Neural cell (in vitro differentiated cells): Measurements from ENCODE around the gene GHRH. TPM values are rescaled to one million over a fixed set of nuclear protein-coding genes. Genes with fewer than 3 reads are reported as not detected.

Experiments used
- H2AFZ ChIP-seq: fragments of 200-600, 300-800 bp; sonication (generic), shearing (Covaris generic); 2 replicates; pipeline ENCODE4 v1.6.0; 2014; ENCODE audit warnings: low read depth, mild to moderate bottlenecking, antibody characterized with exemption, low read length, moderate library complexity
- H3F3A ChIP-seq: fragments of 200-600 bp; shearing (Covaris generic); 2 replicates; pipeline ENCODE4 v1.6.1; 2016; ENCODE audit warnings: mild to moderate bottlenecking, moderate library complexity, mixed read lengths, antibody characterized with exemption, low read length; ENCODE audit not compliant: insufficient read depth, poor library complexity, severe bottlenecking
- H3K27ac ChIP-seq: fragments of 200-600, 300-800 bp; sonication (generic), shearing (Covaris generic); 2 replicates; pipeline ENCODE4 v1.5.1; 2014; ENCODE audit warnings: mild to moderate bottlenecking, low read length, moderate library complexity
- H3K27me3 ChIP-seq: fragments of 300-800, 200-600 bp; sonication (generic), shearing (Covaris generic); 2 replicates; pipeline ENCODE4 v1.6.0; 2014; ENCODE audit warnings: mild to moderate bottlenecking, low read depth, low read length, moderate library complexity; ENCODE audit not compliant: insufficient read depth
- H3K36me3 ChIP-seq: fragments of 300-800, 200-600 bp; sonication (generic), shearing (Covaris generic); 2 replicates; pipeline ENCODE4 v1.5.1; 2014; ENCODE audit warnings: mild to moderate bottlenecking, antibody characterized with exemption, low read length, moderate library complexity; ENCODE audit not compliant: insufficient read depth
- H3K4me2 ChIP-seq: fragments of 300-800, 200-600 bp; sonication (generic), shearing (Covaris generic); 2 replicates; pipeline ENCODE4 v1.6.0; 2014; ENCODE audit warnings: mild to moderate bottlenecking, low read length
- H3K4me3 ChIP-seq: fragments of 300-800, 200-600 bp; sonication (generic), shearing (Covaris generic); 2 replicates; pipeline ENCODE4 v1.5.1; 2014; ENCODE audit warnings: mild to moderate bottlenecking, low read length, moderate library complexity
- H3K79me2 ChIP-seq: fragments of 200-600 bp; shearing (Covaris generic); replicated peaks from 2 replicates; pipeline ENCODE4 v1.6.0; 2014; ENCODE audit warnings: mild to moderate bottlenecking, low read length, moderate library complexity; ENCODE audit not compliant: insufficient read depth
- H3K9ac ChIP-seq: fragments of 300-800, 200-600 bp; sonication (generic), shearing (Covaris generic); 2 replicates; pipeline ENCODE4 v1.6.1; 2016; ENCODE audit warnings: mild to moderate bottlenecking, low read length, mixed read lengths
- H3K9me2 ChIP-seq: fragments of 200-600 bp; shearing (Covaris generic); 2 replicates; pipeline ENCODE4 v1.6.1; 2016; ENCODE audit warnings: mild to moderate bottlenecking, low read length, mixed read lengths; ENCODE audit not compliant: insufficient read depth
- H3K9me3 ChIP-seq: fragments of 200-600, 300-800 bp; sonication (generic), shearing (Covaris generic); 2 replicates; pipeline ENCODE4 v1.6.1; 2016; ENCODE audit warnings: mild to moderate bottlenecking, mixed run types, low read length, moderate library complexity, mixed read lengths
- H4K20me1 ChIP-seq: fragments of 200-600 bp; shearing (Covaris generic); 2 replicates; pipeline ENCODE4 v1.6.1; 2016; ENCODE audit warnings: mild to moderate bottlenecking, mixed run types; ENCODE audit not compliant: insufficient read depth
- EP300 ChIP-seq: fragments of 450-650 bp; conservative IDR thresholded peaks from 2 replicates; pipeline ENCODE4 v1.6.1; 2014; ENCODE audit warnings: antibody characterized with exemption, mild to moderate bottlenecking, moderate library complexity; ENCODE audit not compliant: poor library complexity, severe bottlenecking
- EZH2 ChIP-seq: fragments of 200-600, 300-800 bp; shearing (Covaris generic), sonication (generic); IDR thresholded peaks from 2 replicates; pipeline ENCODE4 v1.6.1; 2014; ENCODE audit warnings: antibody characterized with exemption, low read length, borderline replicate concordance, mild to moderate bottlenecking; ENCODE audit not compliant: insufficient read depth, poor library complexity, severe bottlenecking
- MXI1 ChIP-seq: fragments of 450-650 bp; conservative IDR thresholded peaks from 2 replicates; pipeline ENCODE4 v1.6.1; 2014; ENCODE audit warnings: antibody characterized with exemption, mild to moderate bottlenecking; ENCODE audit not compliant: poor library complexity, severe bottlenecking
- POLR2AphosphoS5 ChIP-seq: IDR thresholded peaks from 2 replicates; pipeline ENCODE4 v1.6.1; 2012
- RAD21 ChIP-seq: fragments of 450-650 bp; conservative IDR thresholded peaks from 2 replicates; pipeline ENCODE4 v1.6.1; 2014; ENCODE audit warnings: antibody characterized with exemption, mild to moderate bottlenecking, moderate library complexity
- REST ChIP-seq: IDR thresholded peaks from 2 replicates; pipeline ENCODE4 v1.6.1; 2012; ENCODE audit warnings: borderline replicate concordance
- SMC3 ChIP-seq: fragments of 450-650 bp; conservative IDR thresholded peaks from 2 replicates; pipeline ENCODE4 v1.6.1; 2014; ENCODE audit warnings: antibody characterized with exemption, mild to moderate bottlenecking, moderate library complexity; ENCODE audit not compliant: poor library complexity
- TAF1 ChIP-seq: IDR thresholded peaks from 2 replicates; pipeline ENCODE4 v1.6.1; 2012; ENCODE audit warnings: low read depth
- polyA plus RNA-seq: library from polyadenylated mRNA; depleted of rRNA; stranded (reverse); fragments of >200 nt; gene quantifications from 2 replicates; pipeline ENCODE4 v1.2.3, GENCODE V29; 2014
- TF ChIP-seq, protein P1 (sequence below): fragments of 450-650 bp; IDR thresholded peaks from 2 replicates; pipeline ENCODE4 v1.5.1; 2014; ENCODE audit warnings: antibody characterized with exemption, mild to moderate bottlenecking, moderate library complexity; ENCODE audit not compliant: poor library complexity, severe bottlenecking

The GHRH gene
- polyA plus RNA-seq, 1 donor from 2014 or later = not detected

GRCh38 chr20:37231947-37232630 lies 29.5 kb downstream of the GHRH start:
- no peak for TF ChIP-seq EP300
- TF ChIP-seq, protein P1, sequence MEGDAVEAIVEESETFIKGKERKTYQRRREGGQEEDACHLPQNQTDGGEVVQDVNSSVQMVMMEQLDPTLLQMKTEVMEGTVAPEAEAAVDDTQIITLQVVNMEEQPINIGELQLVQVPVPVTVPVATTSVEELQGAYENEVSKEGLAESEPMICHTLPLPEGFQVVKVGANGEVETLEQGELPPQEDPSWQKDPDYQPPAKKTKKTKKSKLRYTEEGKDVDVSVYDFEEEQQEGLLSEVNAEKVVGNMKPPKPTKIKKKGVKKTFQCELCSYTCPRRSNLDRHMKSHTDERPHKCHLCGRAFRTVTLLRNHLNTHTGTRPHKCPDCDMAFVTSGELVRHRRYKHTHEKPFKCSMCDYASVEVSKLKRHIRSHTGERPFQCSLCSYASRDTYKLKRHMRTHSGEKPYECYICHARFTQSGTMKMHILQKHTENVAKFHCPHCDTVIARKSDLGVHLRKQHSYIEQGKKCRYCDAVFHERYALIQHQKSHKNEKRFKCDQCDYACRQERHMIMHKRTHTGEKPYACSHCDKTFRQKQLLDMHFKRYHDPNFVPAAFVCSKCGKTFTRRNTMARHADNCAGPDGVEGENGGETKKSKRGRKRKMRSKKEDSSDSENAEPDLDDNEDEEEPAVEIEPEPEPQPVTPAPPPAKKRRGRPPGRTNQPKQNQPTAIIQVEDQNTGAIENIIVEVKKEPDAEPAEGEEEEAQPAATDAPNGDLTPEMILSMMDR = no peak
- TF ChIP-seq MXI1 = no peak
- no peak for TF ChIP-seq TAF1
- TF ChIP-seq POLR2AphosphoS5 = no peak
- no peak for TF ChIP-seq REST
- no peak for TF ChIP-seq RAD21
- TF ChIP-seq EZH2 = no peak
- no peak for TF ChIP-seq SMC3
- no peaks in the 10 kb centered on the region for H3K9me3 ChIP-seq
- no peaks in the 10 kb centered on the region for H3F3A ChIP-seq
- no peaks in the 10 kb centered on the region for H3K27me3 ChIP-seq
- no peak overlapping the region for H2AFZ ChIP-seq
- H4K20me1 ChIP-seq = no peaks in the 10 kb centered on the region
- H3K9me2 ChIP-seq = no peaks in the 10 kb centered on the region
- H3K27ac ChIP-seq = no peak overlapping the region
- H3K79me2 ChIP-seq = no peaks in the 10 kb centered on the region
- H3K36me3 ChIP-seq = peaks cover 11% of the 10 kb centered on the region
- H3K9ac ChIP-seq = no peak overlapping the region
- H3K4me3 ChIP-seq = no peak overlapping the region
- no peak overlapping the region for H3K4me2 ChIP-seq

- no peak overlapping the region for H3K4me3 ChIP-seq
- TF ChIP-seq MXI1 (no peak), RAD21 (no peak), REST (no peak), EZH2 (no peak), EP300 (no peak), POLR2AphosphoS5 (no peak), TAF1 (no peak), SMC3 (no peak)
- TF ChIP-seq, protein P1 = no peak
- no peaks in the 10 kb centered on the region for H4K20me1 ChIP-seq
- H3K9ac ChIP-seq = no peak overlapping the region
- no peaks in the 10 kb centered on the region for H3K9me2 ChIP-seq
- no peaks in the 10 kb centered on the region for H3F3A ChIP-seq
- H3K79me2 ChIP-seq = no peaks in the 10 kb centered on the region
- no peaks in the 10 kb centered on the region for H3K27me3 ChIP-seq
- no peaks in the 10 kb centered on the region for H3K9me3 ChIP-seq
- H3K4me2 ChIP-seq = no peak overlapping the region
- no peak overlapping the region for H3K27ac ChIP-seq
- no peak overlapping the region for H2AFZ ChIP-seq
- peaks cover 5% of the 10 kb centered on the region for H3K36me3 ChIP-seq
Measured at GRCh38 chr20:37230200-37230599, 31.4 kb downstream of the GHRH start.
